Stimulated activated naive CD8-positive, alpha-beta T cell treated with anti-CD3 and anti-CD28 coated beads, Interleukin-15, amount 100 ng/mL, for 72 hours (primary cell): ENCODE measurements around the gene CCDC9.
"Not testable (repeated sequence)": the region's sequence is repeated elsewhere in the genome, so short reads cannot be mapped to it uniquely, and the experiment has no call there.

Experiments
- ATAC-seq: fragments of 150-1000 bp; cut with Tn5 transposase; 2 replicates; pipeline ENCODE4 v1.10.0; 2021; ENCODE audit warnings: mild to moderate bottlenecking, moderate library complexity
- DNase-seq, 2 donors: peaks; one replicate each; pipeline ENCODE4 v3.0.0; 2021 to 2022
- H3K27ac Mint-ChIP-seq, 2 donors: one replicate each; pipeline ENCODE4 v1.8.0; 2022; ENCODE audit warnings: mild to moderate bottlenecking in 2 of 2, mixed read lengths in 2 of 2, moderate library complexity in 2 of 2
- H3K27me3 Mint-ChIP-seq: one replicate; pipeline ENCODE4 v1.8.0; 2022; ENCODE audit warnings: mixed read lengths
- H3K4me1 Mint-ChIP-seq: one replicate; pipeline ENCODE4 v1.8.0; 2022; ENCODE audit warnings: mild to moderate bottlenecking, mixed read lengths
- H3K4me3 Mint-ChIP-seq, 2 donors: one replicate each; pipeline ENCODE4 v1.8.0; 2022; ENCODE audit warnings: mild to moderate bottlenecking in 2 of 2, mixed read lengths in 2 of 2, moderate library complexity in 1 of 2
- H3K9me3 Mint-ChIP-seq, 2 donors: one replicate each; pipeline ENCODE4 v1.8.0; 2022; ENCODE audit warnings: mixed read lengths in 2 of 2

The CCDC9 gene

GRCh38 chr19:47296036-47296435, 39.7 kb downstream of the CCDC9 start:
- Mint-ChIP-seq H3K27ac (peak overlapping the region in 1 of 2 donors; percentile 38), H3K4me3 (no peak overlapping the region), H3K27me3 (no peaks in the 10 kb centered on the region), H3K4me1 (peaks cover 22% of the 10 kb centered on the region), H3K9me3 (no peaks in the 10 kb centered on the region)
- ATAC-seq (peak; percentile 96), DNase-seq (peak; percentile 74 to 75)

GRCh38 chr19:47300867-47301266, 44.5 kb downstream of the CCDC9 start:
- not testable (repeated sequence) for DNase-seq, H3K9me3 Mint-ChIP-seq, H3K4me3 Mint-ChIP-seq, H3K27me3 Mint-ChIP-seq, ATAC-seq
- H3K4me1 Mint-ChIP-seq: peaks cover 26% of the 10 kb centered on the region
- peak overlapping the region in 1 of 2 donors; percentile 65 for H3K27ac Mint-ChIP-seq

GRCh38 chr19:47302249-47302648, 45.9 kb downstream of the CCDC9 start:
- peaks cover 18% of the 10 kb centered on the region for H3K4me1 Mint-ChIP-seq
- no peak overlapping the region for H3K27ac Mint-ChIP-seq
- H3K27me3 Mint-ChIP-seq: peaks cover 21% of the 10 kb centered on the region
- ATAC-seq: no peak
- DNase-seq: no peak
- H3K9me3 Mint-ChIP-seq: no peaks in the 10 kb centered on the region
- H3K4me3 Mint-ChIP-seq: no peak overlapping the region

- DNase-seq (no peak), ATAC-seq (no peak)
- Mint-ChIP-seq H3K9me3 (no peaks in the 10 kb centered on the region), H3K4me3 (no peak overlapping the region), H3K27ac (no peak overlapping the region), H3K27me3 (peaks cover 26% of the 10 kb centered on the region), H3K4me1 (peaks cover 18% of the 10 kb centered on the region)
Observed at GRCh38 chr19:47303966-47304365, 47.6 kb downstream of the CCDC9 start.

- H3K4me3 Mint-ChIP-seq: no peak overlapping the region
- peaks cover 11% of the 10 kb centered on the region for H3K4me1 Mint-ChIP-seq
- H3K27ac Mint-ChIP-seq: peak overlapping the region in 1 of 2 donors; percentile 48
- peaks cover 39% of the 10 kb centered on the region for H3K27me3 Mint-ChIP-seq
- peak; percentile 13 to 29 for DNase-seq
- no peaks in the 10 kb centered on the region for H3K9me3 Mint-ChIP-seq
- ATAC-seq: no peak
Observed at GRCh38 chr19:47305309-47305751, 49.0 kb downstream of the CCDC9 start.

GRCh38 chr19:47306303-47306702, 50.0 kb downstream of the CCDC9 start:
- H3K4me3 Mint-ChIP-seq: no peak overlapping the region
- H3K27ac Mint-ChIP-seq: no peak overlapping the region

GRCh38 chr19:47309038-47309437, 52.7 kb downstream of the CCDC9 start:
- H3K27ac Mint-ChIP-seq: peak overlapping the region in 1 of 2 donors; percentile 59
- ATAC-seq (no peak), DNase-seq (no peak)
- H3K27me3 Mint-ChIP-seq: peaks cover 52% of the 10 kb centered on the region
- no peaks in the 10 kb centered on the region for H3K9me3 Mint-ChIP-seq
- peaks cover 5% of the 10 kb centered on the region for H3K4me1 Mint-ChIP-seq
- no peak overlapping the region for H3K4me3 Mint-ChIP-seq

More at GRCh38 chr19:47306303-47306702, 50.0 kb downstream of the CCDC9 start:
- H3K9me3 Mint-ChIP-seq: no peaks in the 10 kb centered on the region
- DNase-seq (no peak), ATAC-seq (no peak)
- H3K4me1 Mint-ChIP-seq: peaks cover 5% of the 10 kb centered on the region
- H3K27me3 Mint-ChIP-seq: peaks cover 49% of the 10 kb centered on the region

GRCh38 chr19:47309608-47310007, 53.3 kb downstream of the CCDC9 start, which contains the start of gene C5AR1:
TSS of gene C5AR1 (plus strand) at chr19:47309861. CDS start at chr19:47309896, 35 bp downstream.
- no peak within 1 kb of the TSS for H3K4me3 Mint-ChIP-seq
- peak within 1 kb of the TSS in 1 of 2 donors; percentile 97 for H3K27ac Mint-ChIP-seq
- ATAC-seq (no peak), DNase-seq (no peak)
- peaks cover 52% of the 10 kb centered on the region for H3K27me3 Mint-ChIP-seq
- peaks cover 5% of the 10 kb centered on the region for H3K4me1 Mint-ChIP-seq
- H3K9me3 Mint-ChIP-seq: no peaks in the 10 kb centered on the region

- Mint-ChIP-seq H3K4me3 (no peak overlapping the region), H3K27ac (no peak overlapping the region), H3K9me3 (no peaks in the 10 kb centered on the region), H3K4me1 (peaks cover 3% of the 10 kb centered on the region), H3K27me3 (peaks cover 52% of the 10 kb centered on the region)
- no peak for ATAC-seq
- DNase-seq: no peak
Observed at GRCh38 chr19:47310323-47310722, 54.0 kb downstream of the CCDC9 start.

- no peak overlapping the region for H3K27ac Mint-ChIP-seq
Observed at GRCh38 chr19:47310819-47311218, 54.5 kb downstream of the CCDC9 start.

GRCh38 chr19:47312366-47313006, 56.2 kb downstream of the CCDC9 start:
- H3K9me3 Mint-ChIP-seq: no peaks in the 10 kb centered on the region
- DNase-seq (no peak), ATAC-seq (no peak)
- no peaks in the 10 kb centered on the region for H3K4me1 Mint-ChIP-seq
- no peak overlapping the region for H3K4me3 Mint-ChIP-seq
- no peak overlapping the region for H3K27ac Mint-ChIP-seq
- peaks cover 49% of the 10 kb centered on the region for H3K27me3 Mint-ChIP-seq

More at GRCh38 chr19:47310819-47311218, 54.5 kb downstream of the CCDC9 start:
- no peak for DNase-seq
- no peak for ATAC-seq
- Mint-ChIP-seq H3K9me3 (no peaks in the 10 kb centered on the region), H3K4me1 (no peaks in the 10 kb centered on the region), H3K27me3 (peaks cover 53% of the 10 kb centered on the region), H3K4me3 (no peak overlapping the region)

GRCh38 chr19:47313754-47314295, 57.5 kb downstream of the CCDC9 start:
- Mint-ChIP-seq H3K27me3 (peaks cover 47% of the 10 kb centered on the region), H3K9me3 (no peaks in the 10 kb centered on the region), H3K27ac (no peak overlapping the region), H3K4me3 (no peak overlapping the region), H3K4me1 (no peaks in the 10 kb centered on the region)
- ATAC-seq (no peak), DNase-seq (no peak)

- DNase-seq: peak in 1 of 2 donors; percentile 16
- H3K4me1 Mint-ChIP-seq: no peaks in the 10 kb centered on the region
- H3K9me3 Mint-ChIP-seq: no peaks in the 10 kb centered on the region
- peak; percentile 67 for ATAC-seq
- H3K4me3 Mint-ChIP-seq: no peak overlapping the region
- peak overlapping the region in 1 of 2 donors; percentile 65 for H3K27ac Mint-ChIP-seq
- peaks cover 41% of the 10 kb centered on the region for H3K27me3 Mint-ChIP-seq
Observed at GRCh38 chr19:47315125-47315821, 58.9 kb downstream of the CCDC9 start.

GRCh38 chr19:47316513-47316912, 60.2 kb downstream of the CCDC9 start:
- no peak for DNase-seq
- no peaks in the 10 kb centered on the region for H3K4me1 Mint-ChIP-seq
- no peaks in the 10 kb centered on the region for H3K9me3 Mint-ChIP-seq
- no peak overlapping the region for H3K4me3 Mint-ChIP-seq
- peaks cover 35% of the 10 kb centered on the region for H3K27me3 Mint-ChIP-seq
- no peak overlapping the region for H3K27ac Mint-ChIP-seq
- no peak for ATAC-seq

- Mint-ChIP-seq H3K27me3 (peaks cover 46% of the 10 kb centered on the region), H3K4me1 (no peaks in the 10 kb centered on the region)
Observed at GRCh38 chr19:47319923-47320871, 63.9 kb downstream of the CCDC9 start.

More at GRCh38 chr19:47319923-47320871, 63.9 kb downstream of the CCDC9 start:
- no peak for ATAC-seq
- Mint-ChIP-seq H3K27ac (no peak overlapping the region), H3K4me3 (no peak overlapping the region), H3K9me3 (no peaks in the 10 kb centered on the region)
- no peak for DNase-seq
